GM19372 (cell line): ENCODE measurements around the gene GRIA1.

Source experiments
- ATAC-seq: cut with Tn5 transposase; IDR thresholded peaks from one replicate; pipeline ENCODE4 v1.9.1; 2021; ENCODE audit warnings: mild to moderate bottlenecking, low read depth, moderate library complexity; ENCODE audit not compliant: unreplicated experiment

GRIA1 gene

DNA sequence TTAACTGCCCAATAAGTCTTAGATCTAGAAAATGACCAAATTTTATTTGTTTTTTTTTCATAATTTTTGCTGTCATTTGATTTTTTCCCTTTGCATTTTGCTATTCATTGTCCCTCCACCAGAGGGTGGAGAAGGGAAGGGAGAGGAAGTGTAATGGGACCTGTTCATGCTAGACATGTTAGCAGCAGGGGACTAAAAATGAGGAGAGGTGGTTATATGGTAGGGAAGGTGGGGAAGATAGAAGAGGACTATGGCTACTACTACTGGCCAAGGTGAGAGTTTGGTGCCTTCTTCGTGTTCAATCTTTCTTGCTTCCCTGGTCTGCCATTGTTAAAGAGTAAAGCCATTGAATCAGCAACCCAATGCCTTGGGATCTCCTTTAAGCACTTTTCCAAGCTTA is 6.4 kb downstream of the GRIA1 start:
- no peak for ATAC-seq

DNA sequence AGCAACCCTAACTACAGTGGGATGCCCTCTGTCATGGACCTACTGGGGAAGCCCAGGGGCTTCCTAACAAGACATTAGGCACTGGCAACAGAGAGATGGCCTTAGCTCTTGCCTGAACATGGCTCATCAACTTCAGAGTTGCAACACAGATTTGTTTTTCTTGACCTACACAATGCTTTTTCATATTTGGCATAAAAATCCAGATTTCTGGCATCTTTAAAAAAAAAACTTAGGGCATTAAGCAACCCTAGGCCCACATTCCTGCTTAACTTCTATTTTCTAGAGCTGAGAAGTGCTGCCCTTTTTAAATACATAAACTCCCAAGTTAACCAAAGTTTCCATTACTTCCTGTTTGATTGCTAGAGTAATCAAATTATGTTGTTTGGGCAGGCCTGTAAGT is 8.0 kb downstream of the GRIA1 start:
- no peak for ATAC-seq

DNA sequence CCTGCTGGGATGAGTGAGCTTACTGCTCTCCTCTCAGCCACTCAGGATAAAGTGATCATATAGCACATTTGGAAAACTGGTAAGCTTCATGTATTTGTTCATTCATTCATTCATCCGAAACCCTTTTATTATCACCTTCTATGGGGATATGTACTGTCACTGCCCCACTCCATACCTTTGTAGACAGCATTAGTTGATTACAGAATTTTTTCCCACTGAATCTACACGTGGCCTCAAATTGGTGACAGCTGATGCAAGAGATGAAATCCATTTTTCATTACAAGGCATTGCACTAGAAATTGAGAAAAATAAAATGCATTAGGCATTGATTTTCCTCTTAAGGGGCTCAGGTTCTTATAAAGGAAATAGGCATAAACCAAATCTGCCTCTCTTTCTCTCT is 9.7 kb downstream of the GRIA1 start:
- ATAC-seq: no peak

- ATAC-seq: no peak
Observed at GRCh38 chr5:153504726-153505125, 14.3 kb downstream of the GRIA1 start.

DNA sequence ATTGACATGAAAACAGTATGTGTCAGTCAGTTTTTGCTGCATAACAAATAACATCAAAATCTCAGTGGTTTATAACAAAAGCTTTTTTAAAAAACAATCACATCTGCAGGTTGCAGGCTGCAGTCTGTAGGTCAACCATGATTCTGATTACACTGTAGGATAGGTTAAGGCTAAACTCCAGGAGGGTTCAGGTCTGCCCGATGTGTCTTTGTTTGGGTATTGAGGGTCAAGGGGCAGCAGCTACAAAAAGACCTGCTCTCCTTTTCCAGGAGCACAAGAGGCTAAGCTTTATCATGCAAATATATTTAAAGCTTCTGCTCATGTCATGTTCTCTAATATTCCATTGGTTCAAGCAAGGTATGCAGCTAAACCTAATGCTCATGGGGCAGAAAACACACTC is 18.2 kb downstream of the GRIA1 start:
- ATAC-seq: no peak

GRCh38 chr5:153511622-153512021 is 21.2 kb downstream of the GRIA1 start:
- no peak for ATAC-seq

GRCh38 chr5:153513156-153513555 is 22.7 kb downstream of the GRIA1 start:
- ATAC-seq: no peak

GRCh38 chr5:153515301-153515700 is 24.8 kb downstream of the GRIA1 start:
- ATAC-seq: no peak

DNA sequence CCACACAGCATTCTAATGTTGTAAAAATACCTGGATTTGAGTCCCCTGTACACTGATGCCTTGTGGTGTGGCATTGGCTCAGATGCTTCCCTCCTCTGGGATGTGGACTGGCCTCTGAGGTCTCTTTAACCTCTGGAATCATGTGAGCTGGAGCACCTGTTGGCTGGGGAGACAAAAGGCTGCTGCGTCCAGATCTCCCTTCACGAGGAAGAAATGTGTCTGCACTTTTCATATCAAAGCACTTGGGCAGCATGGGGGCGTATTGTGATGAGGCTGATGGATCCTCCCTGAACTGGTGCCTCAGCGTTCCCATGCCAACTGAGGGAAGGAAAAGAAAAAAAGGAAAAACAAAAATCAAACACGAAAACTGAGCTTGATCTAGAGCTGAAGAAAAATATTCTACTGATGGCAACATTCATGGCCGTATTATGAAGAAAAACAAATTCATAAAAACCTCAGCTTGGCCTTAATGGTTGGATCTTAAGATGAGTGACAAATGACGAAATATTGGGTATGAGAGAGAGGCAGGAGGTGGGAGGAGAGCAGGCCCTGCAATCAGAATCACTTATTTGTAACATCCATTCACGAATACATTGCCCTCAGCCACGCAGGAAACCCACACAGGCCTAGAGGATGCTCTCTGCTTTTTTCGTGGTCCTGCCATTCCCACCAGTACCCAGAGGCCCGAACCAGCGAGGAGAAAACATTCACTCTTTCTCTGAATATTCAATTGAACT is 26.2 kb downstream of the GRIA1 start:
- ATAC-seq: no peak

- ATAC-seq: no peak
Observed at GRCh38 chr5:153517241-153517611, 26.8 kb downstream of the GRIA1 start.

DNA sequence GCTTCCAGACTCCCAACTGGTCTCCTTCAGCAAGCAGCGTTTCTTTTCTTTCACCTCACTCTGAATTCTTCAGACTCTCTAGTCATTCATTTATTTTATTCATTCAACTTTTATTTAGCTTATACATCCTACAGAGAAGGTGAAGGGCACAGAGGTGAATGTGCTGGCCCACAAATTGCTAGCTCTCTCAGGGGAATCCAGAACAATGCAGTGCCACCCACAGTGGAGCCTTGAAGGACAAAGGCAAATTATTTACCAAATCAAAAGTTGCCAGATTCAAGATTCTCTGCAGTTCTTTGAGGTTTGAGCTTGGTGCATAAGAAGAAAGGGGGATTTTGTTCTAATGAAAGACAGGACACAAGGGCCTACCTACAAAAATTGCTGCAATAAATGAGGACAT is 29.7 kb downstream of the GRIA1 start:
- no peak for ATAC-seq

- ATAC-seq: no peak
Observed at GRCh38 chr5:153520952-153521351, 30.5 kb downstream of the GRIA1 start.

DNA sequence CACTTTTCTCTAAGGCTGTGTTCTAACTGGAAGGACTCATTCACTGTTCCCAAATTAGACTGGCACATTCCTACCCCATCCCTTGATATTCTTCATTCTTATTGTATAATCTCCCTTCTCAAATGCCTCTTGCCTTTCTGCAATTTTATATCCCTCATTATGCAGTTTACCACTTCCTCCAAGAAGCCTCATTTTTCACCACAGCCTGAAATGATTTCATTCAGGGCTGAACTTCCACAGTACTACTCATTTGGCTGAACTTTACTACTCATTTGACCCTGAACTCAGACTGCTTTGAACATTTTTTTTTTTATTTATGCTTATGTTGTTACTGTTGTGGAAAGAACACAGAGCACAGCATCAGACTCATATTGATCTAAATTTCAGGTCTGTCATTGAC is 32.7 kb downstream of the GRIA1 start:
- no peak for ATAC-seq

DNA sequence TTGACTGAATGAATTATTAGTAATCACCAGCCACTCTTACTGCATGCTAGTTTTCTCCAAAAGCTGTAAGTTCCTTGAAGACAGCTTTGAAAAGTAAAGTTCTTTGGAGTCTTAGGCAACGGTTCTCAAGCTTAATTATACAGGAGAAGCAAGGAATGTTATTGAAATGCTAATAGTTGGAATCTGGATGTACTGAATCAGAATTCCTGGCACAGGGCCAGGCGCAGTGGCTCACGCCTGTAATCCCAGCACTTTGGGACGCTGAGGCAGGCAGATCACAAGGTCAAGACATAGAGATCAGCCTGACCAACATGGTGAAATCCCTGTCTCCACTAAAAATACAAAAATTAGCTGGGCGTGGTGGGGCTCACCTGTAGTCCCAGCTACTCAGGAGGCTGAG is 33.4 kb downstream of the GRIA1 start:
- ATAC-seq: no peak

- no peak for ATAC-seq
Observed at GRCh38 chr5:153525536-153525935, 35.1 kb downstream of the GRIA1 start.

GRCh38 chr5:153530357-153531143 is 40.1 kb downstream of the GRIA1 start:
- ATAC-seq: no peak

DNA sequence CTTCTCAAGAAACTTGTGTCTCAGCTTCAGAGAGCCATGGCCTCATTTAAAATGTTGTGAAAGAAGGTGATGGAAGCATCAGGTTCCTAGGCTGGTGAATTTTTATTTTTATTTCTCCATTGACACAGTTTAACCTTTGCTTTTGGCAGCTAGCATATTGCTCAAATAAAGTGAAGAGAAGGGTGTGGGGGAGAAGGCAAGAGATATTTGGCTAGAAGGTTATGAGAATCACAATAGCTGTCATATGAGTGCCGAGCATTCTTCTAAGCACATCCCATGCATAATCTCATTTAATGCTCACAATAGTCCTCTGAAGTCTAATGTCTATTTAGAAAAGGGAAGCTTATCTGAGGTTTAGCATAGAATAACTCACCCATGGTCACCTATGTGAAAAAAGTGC is 43.1 kb downstream of the GRIA1 start:
- no peak for ATAC-seq

GRCh38 chr5:153534102-153534501 is 43.6 kb downstream of the GRIA1 start:
- no peak for ATAC-seq

DNA sequence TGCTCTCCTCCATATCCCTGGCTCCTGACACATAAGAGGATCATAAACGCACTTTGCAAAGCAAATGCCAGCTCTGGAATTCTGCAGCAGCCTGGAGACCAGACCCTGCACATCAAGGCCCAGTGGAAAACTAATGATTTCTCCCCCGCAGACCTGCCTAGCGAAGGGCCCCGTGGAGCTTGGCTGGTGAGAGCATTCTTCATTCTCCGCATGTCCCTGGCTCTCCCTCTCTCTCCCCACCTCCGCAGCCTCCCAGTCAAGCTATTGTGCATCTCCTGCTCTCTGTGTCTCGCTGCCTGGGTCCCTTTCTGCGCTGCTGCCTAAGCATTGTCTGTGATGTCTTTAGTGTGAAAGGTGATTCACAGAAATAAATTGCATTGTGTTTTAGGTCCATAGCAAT is 46.7 kb downstream of the GRIA1 start:
- ATAC-seq: no peak

- ATAC-seq: no peak
Observed at GRCh38 chr5:153539983-153540382, 49.5 kb downstream of the GRIA1 start.

DNA sequence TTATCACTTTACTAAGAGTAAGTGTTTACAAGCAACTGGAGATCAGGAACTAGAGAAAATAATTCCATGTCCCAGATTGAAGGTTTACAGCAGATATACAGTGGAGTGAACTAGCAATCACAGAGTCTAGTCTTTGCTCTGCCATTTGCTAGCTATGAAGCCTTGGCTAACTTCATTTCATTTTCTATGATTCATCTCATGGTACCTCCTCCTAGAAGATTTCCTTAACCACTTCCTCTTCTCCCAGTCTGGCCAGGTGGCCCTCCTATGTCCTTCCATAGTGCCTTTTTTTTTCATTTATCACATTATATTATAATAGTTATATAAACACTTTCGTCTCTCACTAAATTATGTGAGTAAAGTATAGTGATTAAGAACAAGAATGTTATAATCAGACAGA is 52.1 kb downstream of the GRIA1 start:
- no peak for ATAC-seq

GRCh38 chr5:153543288-153543687 is 52.8 kb downstream of the GRIA1 start:
- no peak for ATAC-seq
